Liver (tissue), 9 donors: ENCODE data around the gene NKAIN2. TPM values are rescaled to one million over a fixed set of nuclear protein-coding genes. Genes with fewer than 3 reads are reported as not detected.

Source experiments
- DNase-seq: peaks from one replicate; pipeline ENCODE4 v3.0.0-alpha.2; 2017; ENCODE audit warnings: low spot score
- H3K27ac ChIP-seq, 2 donors: one replicate each; pipeline ENCODE4 v1.7.0; 2013; ENCODE audit warnings: inconsistent platforms in 2 of 2, low read length in 2 of 2, control low read depth in 1 of 2, low read depth in 1 of 2, mild to moderate bottlenecking in 1 of 2
- H3K27me3 ChIP-seq, 4 donors: one replicate each; pipeline versions ENCODE4 v1.6.1 to v1.7.0; 2013; ENCODE audit warnings: low read length in 3 of 4, inconsistent platforms in 1 of 4, mild to moderate bottlenecking in 1 of 4, moderate library complexity in 1 of 4; ENCODE audit not compliant: control insufficient read depth in 4 of 4, insufficient read depth in 4 of 4
- H3K36me3 ChIP-seq, 4 donors: one replicate each; pipeline versions ENCODE4 v1.6.1 to v1.7.0; 2013; ENCODE audit warnings: low read length in 3 of 4, mild to moderate bottlenecking in 3 of 4, low read depth in 1 of 4, moderate library complexity in 1 of 4; ENCODE audit not compliant: control insufficient read depth in 4 of 4, insufficient read depth in 3 of 4
- H3K4me1 ChIP-seq, 4 donors: one replicate each; pipeline versions ENCODE4 v1.6.1 to v1.7.0; 2013; ENCODE audit warnings: low read length in 3 of 4, mild to moderate bottlenecking in 3 of 4, moderate library complexity in 1 of 4; ENCODE audit not compliant: control insufficient read depth in 4 of 4, insufficient read depth in 4 of 4
- H3K4me3 ChIP-seq, 3 donors: one replicate each; pipeline versions ENCODE4 v1.6.1 to v1.7.0; 2013; ENCODE audit warnings: low read length in 3 of 3, control low read depth in 1 of 3, low read depth in 1 of 3, mild to moderate bottlenecking in 1 of 3
- H3K9ac ChIP-seq, 2 donors: one replicate each; pipeline ENCODE4 v1.7.0; 2013; ENCODE audit warnings: low read length in 2 of 2, mild to moderate bottlenecking in 2 of 2, moderate library complexity in 2 of 2, control low read depth in 1 of 2, low read depth in 1 of 2
- H3K9me3 ChIP-seq, 4 donors: one replicate each; pipeline versions ENCODE4 v1.6.1 to v1.7.0; 2013; ENCODE audit warnings: low read length in 3 of 4; ENCODE audit not compliant: control insufficient read depth in 4 of 4
- EGR1 ChIP-seq, 2 donors: IDR thresholded peaks; 2 replicates each; pipeline ENCODE4 v1.6.1; 2016 to 2018; ENCODE audit warnings: antibody characterized with exemption in 2 of 2, low read depth in 2 of 2
- FOXA1 ChIP-seq: IDR thresholded peaks from 2 replicates; pipeline ENCODE4 v1.6.1; 2016; ENCODE audit warnings: antibody characterized with exemption
- GABPA ChIP-seq, 2 donors: IDR thresholded peaks in 1 of 2; conservative IDR thresholded peaks in 1 of 2; 2 replicates each; pipeline ENCODE4 v1.6.1; 2016; ENCODE audit warnings: antibody characterized with exemption in 2 of 2, mild to moderate bottlenecking in 1 of 2, moderate library complexity in 1 of 2
- HNF4A ChIP-seq, 2 donors: conservative IDR thresholded peaks; 2 replicates each; pipeline ENCODE4 v1.6.1; 2016; ENCODE audit warnings: antibody characterized with exemption in 2 of 2, mild to moderate bottlenecking in 2 of 2
- HNF4G ChIP-seq: IDR thresholded peaks from 2 replicates; pipeline ENCODE4 v1.6.1; 2016; ENCODE audit warnings: antibody characterized with exemption
- JUND ChIP-seq, 2 donors: IDR thresholded peaks; 2 replicates each; pipeline ENCODE4 v1.6.1; 2016; ENCODE audit warnings: antibody characterized with exemption in 2 of 2
- NR2F2 ChIP-seq: IDR thresholded peaks from 2 replicates; pipeline ENCODE4 v1.6.1; 2016; ENCODE audit warnings: antibody characterized with exemption
- RAD21 ChIP-seq, 2 donors: IDR thresholded peaks; 2 replicates each; pipeline ENCODE4 v1.6.1; 2016; ENCODE audit warnings: antibody characterized with exemption in 2 of 2, mild to moderate bottlenecking in 2 of 2
- RXRA ChIP-seq, 2 donors: IDR thresholded peaks; 2 replicates each; pipeline ENCODE4 v1.6.1; 2017 to 2018; ENCODE audit warnings: antibody characterized with exemption in 2 of 2, mild to moderate bottlenecking in 1 of 2
- SP1 ChIP-seq: IDR thresholded peaks from 2 replicates; pipeline ENCODE4 v1.6.1; 2018; ENCODE audit warnings: antibody characterized with exemption, mild to moderate bottlenecking
- TAF1 ChIP-seq: conservative IDR thresholded peaks from 2 replicates; pipeline ENCODE4 v1.6.1; 2016; ENCODE audit warnings: antibody characterized with exemption, mild to moderate bottlenecking
- WGBS: extraction: QIAGEN DNeasy Blood & Tissue Kit; methylation state at CpG from one replicate; pipeline ENCODE4 v1.1.7; 2013; 5-methylcytosine and 5-hydroxymethylcytosine counted together
- polyA plus RNA-seq, 2 donors: library from polyadenylated mRNA; stranded (reverse) in 1 of 2; unstranded in 1 of 2; fragments of 200-250 nt in 1 of 2; fragments of >200 nt in 1 of 2; fragmentation: Nextera tagmentation in 1 of 2; extraction: Ambion mirVana in 1 of 2; gene quantifications; one replicate each; pipeline versions ENCODE4 v1.2.1 to v1.2.3, GENCODE V29; 2013 to 2015
- total RNA-seq, 2 donors: library from RNA; depleted of rRNA; stranded (reverse); fragments of >200 nt; gene quantifications; one replicate each; pipeline ENCODE4 v1.2.3, GENCODE V29; 2014
- TF ChIP-seq, protein P1 (sequence below): IDR thresholded peaks from 2 replicates; pipeline ENCODE4 v1.6.1; 2016; ENCODE audit warnings: antibody characterized with exemption
- TF ChIP-seq, protein P2 (sequence below): IDR thresholded peaks from 2 replicates; pipeline ENCODE4 v1.6.1; 2016; ENCODE audit warnings: antibody characterized with exemption
- TF ChIP-seq, protein P3 (sequence below): fragments of 150-350 bp; IDR thresholded peaks from 2 replicates; pipeline ENCODE4 v1.5.1; 2017; ENCODE audit warnings: improper control_type of control experiment, low read depth, low read length; ENCODE audit not compliant: missing input control
- TF ChIP-seq, protein P4 (sequence below): IDR thresholded peaks from 2 replicates; pipeline ENCODE4 v1.6.1; 2016; ENCODE audit warnings: antibody characterized with exemption
- donor health status: healthy.
- donor health status: healthy.
- donor health status: healthy.
- donor health status: healthy.
- donor health status: healthy.

NKAIN2 gene
- total and polyA plus RNA-seq, 4 donors: 0.05 to 0.14 TPM; not detected in 2

DNA sequence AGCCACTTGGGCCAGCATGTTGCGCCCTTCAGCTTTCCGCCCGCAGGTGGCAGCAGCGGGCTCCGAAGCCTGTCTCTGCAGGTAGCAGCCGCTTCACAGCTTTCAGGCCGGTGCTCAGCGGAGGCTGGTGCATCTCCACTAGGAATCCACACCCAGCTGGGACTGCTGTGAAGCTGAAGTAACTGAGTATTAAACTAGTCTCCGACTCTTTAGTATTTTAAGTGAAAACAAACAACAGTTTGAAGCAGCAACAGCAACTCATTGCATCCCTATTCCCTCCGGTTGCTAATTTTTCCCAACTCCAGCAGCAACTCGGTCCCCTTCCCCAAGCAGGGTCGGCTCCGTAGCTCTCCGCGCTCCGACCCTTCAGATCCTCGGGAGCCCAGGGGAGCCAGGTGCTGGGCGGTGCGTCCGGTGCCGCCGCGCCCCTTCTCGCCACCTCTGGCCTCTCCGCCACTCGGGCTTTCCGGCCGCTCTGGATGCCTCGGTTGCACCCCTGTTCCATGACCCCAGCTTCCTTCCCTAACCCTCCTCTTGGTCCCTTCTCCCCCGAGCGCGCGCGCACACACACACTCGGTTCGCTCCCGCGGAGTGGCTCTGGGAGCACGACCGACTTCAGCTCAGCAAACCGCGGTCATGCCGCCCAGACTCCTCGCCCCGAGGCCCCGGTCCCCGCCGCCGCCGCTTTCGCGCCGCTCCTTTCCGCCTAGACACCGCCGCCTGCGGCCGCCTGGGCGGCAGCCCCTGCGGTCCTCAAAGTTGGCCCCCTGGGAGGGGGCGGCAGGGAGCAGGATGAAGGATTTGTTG, 765 bp upstream of the NKAIN2 start:
- Histone ChIP-seq H3K36me3 (no peaks in the 10 kb centered on the region), H3K27ac (no peak overlapping the region), H3K4me1 (peaks cover 8 to 16% (median 14%) of the 10 kb centered on the region in 4 donors), H3K4me3 (peak overlapping the region; percentile 24 to 72 (median 52)), H3K9ac (no peak overlapping the region), H3K27me3 (peaks cover 0 to 12% (median 7%) of the 10 kb centered on the region in 4 donors), H3K9me3 (no peaks in the 10 kb centered on the region)
- 2% methylated on average over 61 of the region's 61 CpGs for WGBS
- peak; percentile 78 for DNase-seq
- TF ChIP-seq, protein P1, sequence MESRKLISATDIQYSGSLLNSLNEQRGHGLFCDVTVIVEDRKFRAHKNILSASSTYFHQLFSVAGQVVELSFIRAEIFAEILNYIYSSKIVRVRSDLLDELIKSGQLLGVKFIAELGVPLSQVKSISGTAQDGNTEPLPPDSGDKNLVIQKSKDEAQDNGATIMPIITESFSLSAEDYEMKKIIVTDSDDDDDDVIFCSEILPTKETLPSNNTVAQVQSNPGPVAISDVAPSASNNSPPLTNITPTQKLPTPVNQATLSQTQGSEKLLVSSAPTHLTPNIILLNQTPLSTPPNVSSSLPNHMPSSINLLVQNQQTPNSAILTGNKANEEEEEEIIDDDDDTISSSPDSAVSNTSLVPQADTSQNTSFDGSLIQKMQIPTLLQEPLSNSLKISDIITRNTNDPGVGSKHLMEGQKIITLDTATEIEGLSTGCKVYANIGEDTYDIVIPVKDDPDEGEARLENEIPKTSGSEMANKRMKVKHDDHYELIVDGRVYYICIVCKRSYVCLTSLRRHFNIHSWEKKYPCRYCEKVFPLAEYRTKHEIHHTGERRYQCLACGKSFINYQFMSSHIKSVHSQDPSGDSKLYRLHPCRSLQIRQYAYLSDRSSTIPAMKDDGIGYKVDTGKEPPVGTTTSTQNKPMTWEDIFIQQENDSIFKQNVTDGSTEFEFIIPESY: no peak
- TF ChIP-seq RXRA (IDR thresholded peaks at IDR 0.05) (no peak), RAD21 (IDR thresholded peaks at IDR 0.05) (peak; percentile 96 to 97), SP1 (no peak), TAF1 (no peak), GABPA (IDR thresholded peaks at IDR 0.05 in 1 of 2, conservative IDR thresholded peaks at IDR 0.05 in 1 of 2) (no peak), JUND (IDR thresholded peaks at IDR 0.05) (no peak)
- TF ChIP-seq, protein P2, sequence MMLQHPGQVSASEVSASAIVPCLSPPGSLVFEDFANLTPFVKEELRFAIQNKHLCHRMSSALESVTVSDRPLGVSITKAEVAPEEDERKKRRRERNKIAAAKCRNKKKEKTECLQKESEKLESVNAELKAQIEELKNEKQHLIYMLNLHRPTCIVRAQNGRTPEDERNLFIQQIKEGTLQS: no peak
- TF ChIP-seq, protein P3, sequence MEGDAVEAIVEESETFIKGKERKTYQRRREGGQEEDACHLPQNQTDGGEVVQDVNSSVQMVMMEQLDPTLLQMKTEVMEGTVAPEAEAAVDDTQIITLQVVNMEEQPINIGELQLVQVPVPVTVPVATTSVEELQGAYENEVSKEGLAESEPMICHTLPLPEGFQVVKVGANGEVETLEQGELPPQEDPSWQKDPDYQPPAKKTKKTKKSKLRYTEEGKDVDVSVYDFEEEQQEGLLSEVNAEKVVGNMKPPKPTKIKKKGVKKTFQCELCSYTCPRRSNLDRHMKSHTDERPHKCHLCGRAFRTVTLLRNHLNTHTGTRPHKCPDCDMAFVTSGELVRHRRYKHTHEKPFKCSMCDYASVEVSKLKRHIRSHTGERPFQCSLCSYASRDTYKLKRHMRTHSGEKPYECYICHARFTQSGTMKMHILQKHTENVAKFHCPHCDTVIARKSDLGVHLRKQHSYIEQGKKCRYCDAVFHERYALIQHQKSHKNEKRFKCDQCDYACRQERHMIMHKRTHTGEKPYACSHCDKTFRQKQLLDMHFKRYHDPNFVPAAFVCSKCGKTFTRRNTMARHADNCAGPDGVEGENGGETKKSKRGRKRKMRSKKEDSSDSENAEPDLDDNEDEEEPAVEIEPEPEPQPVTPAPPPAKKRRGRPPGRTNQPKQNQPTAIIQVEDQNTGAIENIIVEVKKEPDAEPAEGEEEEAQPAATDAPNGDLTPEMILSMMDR: peak; percentile 91

DNA sequence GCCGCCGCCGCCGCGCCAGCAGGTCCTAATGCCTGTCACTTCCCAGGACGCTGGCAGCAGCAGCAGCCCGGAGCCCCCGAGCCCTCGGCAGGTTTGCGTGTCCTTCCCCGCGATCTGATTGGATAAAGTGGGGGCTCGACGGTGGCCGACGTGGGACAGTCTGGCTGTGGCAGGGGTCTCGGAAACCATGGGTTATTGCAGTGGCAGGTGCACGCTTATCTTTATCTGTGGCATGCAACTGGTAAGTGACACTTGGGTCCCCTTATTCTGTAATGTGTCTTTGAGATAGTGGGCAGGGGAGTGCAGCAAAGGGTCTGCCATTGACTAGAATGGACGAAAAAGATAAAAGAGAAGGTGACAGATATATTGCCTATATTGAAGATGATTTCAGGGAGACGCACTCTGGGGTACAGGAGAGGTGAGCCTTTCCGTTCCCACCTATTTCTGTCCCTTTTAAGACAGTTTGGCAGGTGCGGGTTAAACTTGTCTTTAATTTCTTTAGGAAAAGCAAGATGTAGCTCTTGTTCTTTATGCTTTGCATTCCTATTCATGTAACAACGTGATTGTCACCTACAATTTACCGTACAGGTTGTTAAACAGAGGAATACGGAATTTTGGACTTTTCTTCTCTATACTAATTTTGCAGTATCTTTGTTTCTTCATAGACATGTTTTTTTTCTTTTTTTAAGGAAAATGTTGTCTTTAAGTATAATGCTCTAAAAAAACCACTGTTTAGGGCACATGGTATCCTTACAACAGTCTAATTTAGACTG, 535 bp downstream of the NKAIN2 start:
- WGBS: 5% methylated on average over 25 of the region's 25 CpGs
- peaks cover 8 to 16% (median 14%) of the 10 kb centered on the region in 4 donors for H3K4me1 ChIP-seq
- peaks cover 0 to 10% (median 7%) of the 10 kb centered on the region in 4 donors for H3K27me3 ChIP-seq
- no peak overlapping the region for H3K27ac ChIP-seq
- peak overlapping the region in 2 of 3 donors; percentile 23 to 72 for H3K4me3 ChIP-seq
- no peak for DNase-seq
- no peaks in the 10 kb centered on the region for H3K9me3 ChIP-seq
- no peaks in the 10 kb centered on the region for H3K36me3 ChIP-seq
- H3K9ac ChIP-seq: no peak overlapping the region
- TF ChIP-seq, protein P3: no peak
- TF ChIP-seq, protein P2: no peak
- no peak for TF ChIP-seq FOXA1
- TF ChIP-seq JUND (IDR thresholded peaks at IDR 0.05): no peak
- no peak for TF ChIP-seq HNF4G
- no peak for TF ChIP-seq RXRA (IDR thresholded peaks at IDR 0.05)
- TF ChIP-seq NR2F2: no peak
- no peak for TF ChIP-seq HNF4A (conservative IDR thresholded peaks at IDR 0.05)
- TF ChIP-seq, protein P4, sequence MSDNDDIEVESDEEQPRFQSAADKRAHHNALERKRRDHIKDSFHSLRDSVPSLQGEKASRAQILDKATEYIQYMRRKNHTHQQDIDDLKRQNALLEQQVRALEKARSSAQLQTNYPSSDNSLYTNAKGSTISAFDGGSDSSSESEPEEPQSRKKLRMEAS: no peak
- no peak for TF ChIP-seq EGR1 (IDR thresholded peaks at IDR 0.05; ENCODE audit: low read depth in 2 of 2)
- no peak for TF ChIP-seq RAD21 (IDR thresholded peaks at IDR 0.05)
- TF ChIP-seq GABPA (IDR thresholded peaks at IDR 0.05 in 1 of 2, conservative IDR thresholded peaks at IDR 0.05 in 1 of 2): no peak
- TF ChIP-seq, protein P1: no peak
